B cell (primary cell): Measurements from ENCODE around the gene ZNF492.

Experiments used
- EZH2 ChIP-seq: IDR thresholded peaks from 2 replicates; pipeline ENCODE4 v1.6.1; 2012; ENCODE audit warnings: borderline replicate concordance, low read depth, mild to moderate bottlenecking, moderate library complexity, low read length; ENCODE audit not compliant: insufficient read depth, poor library complexity, severe bottlenecking
- TF ChIP-seq, protein P1 (sequence below): fragments of 200-600 bp; IDR thresholded peaks from one replicate; pipeline ENCODE4 v1.8.0; 2022; ENCODE audit warnings: antibody characterized with exemption, mild to moderate bottlenecking

DNA sequence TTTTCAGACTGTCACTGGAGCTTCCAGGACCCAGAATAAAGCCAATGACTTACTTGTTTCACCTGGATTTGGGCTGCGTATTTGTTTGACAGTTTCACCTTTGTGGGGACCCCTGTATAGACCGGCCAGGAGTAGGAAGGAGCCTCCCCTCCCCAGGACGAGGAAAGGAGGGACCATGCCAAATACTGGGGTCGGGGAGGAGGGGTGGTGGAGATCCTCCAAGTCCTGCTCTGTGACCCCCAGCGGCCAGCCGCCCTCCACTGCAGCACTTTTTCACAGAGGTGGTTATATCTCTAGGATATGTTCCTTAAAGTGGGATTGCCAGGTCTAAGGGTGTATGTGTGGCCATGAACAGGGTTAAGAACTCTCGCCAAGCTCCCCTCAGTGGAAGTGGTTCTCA, 25.7 kb upstream of the ZNF492 start:
- TF ChIP-seq, protein P1, sequence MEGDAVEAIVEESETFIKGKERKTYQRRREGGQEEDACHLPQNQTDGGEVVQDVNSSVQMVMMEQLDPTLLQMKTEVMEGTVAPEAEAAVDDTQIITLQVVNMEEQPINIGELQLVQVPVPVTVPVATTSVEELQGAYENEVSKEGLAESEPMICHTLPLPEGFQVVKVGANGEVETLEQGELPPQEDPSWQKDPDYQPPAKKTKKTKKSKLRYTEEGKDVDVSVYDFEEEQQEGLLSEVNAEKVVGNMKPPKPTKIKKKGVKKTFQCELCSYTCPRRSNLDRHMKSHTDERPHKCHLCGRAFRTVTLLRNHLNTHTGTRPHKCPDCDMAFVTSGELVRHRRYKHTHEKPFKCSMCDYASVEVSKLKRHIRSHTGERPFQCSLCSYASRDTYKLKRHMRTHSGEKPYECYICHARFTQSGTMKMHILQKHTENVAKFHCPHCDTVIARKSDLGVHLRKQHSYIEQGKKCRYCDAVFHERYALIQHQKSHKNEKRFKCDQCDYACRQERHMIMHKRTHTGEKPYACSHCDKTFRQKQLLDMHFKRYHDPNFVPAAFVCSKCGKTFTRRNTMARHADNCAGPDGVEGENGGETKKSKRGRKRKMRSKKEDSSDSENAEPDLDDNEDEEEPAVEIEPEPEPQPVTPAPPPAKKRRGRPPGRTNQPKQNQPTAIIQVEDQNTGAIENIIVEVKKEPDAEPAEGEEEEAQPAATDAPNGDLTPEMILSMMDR, result no peak
- TF ChIP-seq EZH2, result no peak
